Pancreas (tissue), 10 donors: ENCODE data around the gene LIMCH1. TPM values are rescaled to one million over a fixed set of nuclear protein-coding genes. Genes with fewer than 3 reads are reported as not detected.
A peak's percentile ranks its signal among the peaks of the same experiment; 100 is the strongest.

ENCODE experiments used
- ATAC-seq, 4 donors: fragments of 200-7000 bp; cut with Tn5 transposase; one replicate each; pipeline versions ENCODE4 v1.8.0 to v1.9.1; 2020; ENCODE audit warnings: mild to moderate bottlenecking in 4 of 4, moderate library complexity in 4 of 4
- DNase-seq, 6 donors: peaks; one replicate each; pipeline ENCODE4 v3.0.0-alpha.2; 2020
- FAIRE-seq: peaks from 2 replicates; lab custom pipeline; 2012; peaks lifted over from hg19 to GRCh38; lab: Jason Lieb, UNC
- H3K27ac ChIP-seq, 4 donors: fragments of 200-600 bp; sonication (generic); 1 replicate in 3 of 4; 2 replicates in 1 of 4; pipeline versions ENCODE4 v1.5.0 to v1.8.0; 2020
- H3K27me3 ChIP-seq, 4 donors: fragments of 200-600 bp; one replicate each; pipeline ENCODE4 v1.8.0; 2021
- H3K36me3 ChIP-seq, 3 donors: fragments of 200-600 bp; sonication (generic) in 1 of 3; one replicate each; pipeline versions ENCODE4 v1.5.0 to v1.8.0; 2020 to 2021
- H3K4me1 ChIP-seq, 3 donors: fragments of 200-600 bp; one replicate each; pipeline ENCODE4 v1.8.0; 2021
- H3K4me3 ChIP-seq, 4 donors: fragments of 200-600 bp; sonication (generic) in 2 of 4; one replicate each; pipeline versions ENCODE4 v1.5.0 to v1.8.0; 2020 to 2021
- H3K9me3 ChIP-seq, 4 donors: fragments of 200-600 bp; one replicate each; pipeline ENCODE4 v1.8.0; 2021
- CTCF ChIP-seq, 4 donors: fragments of 200-600 bp; sonication (generic) in 3 of 4; IDR thresholded peaks; one replicate each; pipeline versions ENCODE4 v1.5.0 to v1.8.0; 2021; ENCODE audit warnings: antibody characterized with exemption in 4 of 4
- WGBS, 2 donors: extraction: QIAGEN DNeasy Blood & Tissue Kit; methylation state at CpG; one replicate each; pipeline ENCODE4 v1.1.7; 2013; 5-methylcytosine and 5-hydroxymethylcytosine counted together
- intact Hi-C, 3 donors: fragments of 100-400 bp; cut with DNase I; formaldehyde crosslinking; loops; one replicate each; pipeline versions ENCODE4 v1.11.1 to v1.14.2; 2022
- polyA plus RNA-seq, 2 donors: library from polyadenylated mRNA; stranded (reverse); fragments of 200-250 nt; gene quantifications; one replicate each; pipeline ENCODE4 v1.2.3, GENCODE V29; 2013
- total RNA-seq, 6 donors: library from RNA; stranded (reverse); fragmentation: NEBNext Ultra II Directional in 4 of 6; extraction: Animal tissue kit (Norgen Biotek cat#: 25700) in 4 of 6; gene quantifications; one replicate each; pipeline versions ENCODE4 v1.2.1 to v1.2.4, GENCODE V29; 2021 to 2023
- donor health status: healthy with polysubstance abuse.
- donor health status: DM: no; HTN: no; CAD: no; lungs with moderate emphysema.
- donor health status: DM: no; HTN: no; CAD: no.
- donor health status: control.
- donor health status: control.
- donor health status: Bipolar disorder and iron deficiency.
- donor health status: DM: yes; HTN: yes; CAD: no.
- donor health status: DM: no; HTN: no; CAD: no.
- donor health status: DM: no; HTN: no; CAD: no.
- donor health status: DM: yes; HTN: yes; CAD: no.

Gene LIMCH1
- total and polyA plus RNA-seq, 8 donors = 5.5 to 20.7 (median 11.0) TPM

DNA sequence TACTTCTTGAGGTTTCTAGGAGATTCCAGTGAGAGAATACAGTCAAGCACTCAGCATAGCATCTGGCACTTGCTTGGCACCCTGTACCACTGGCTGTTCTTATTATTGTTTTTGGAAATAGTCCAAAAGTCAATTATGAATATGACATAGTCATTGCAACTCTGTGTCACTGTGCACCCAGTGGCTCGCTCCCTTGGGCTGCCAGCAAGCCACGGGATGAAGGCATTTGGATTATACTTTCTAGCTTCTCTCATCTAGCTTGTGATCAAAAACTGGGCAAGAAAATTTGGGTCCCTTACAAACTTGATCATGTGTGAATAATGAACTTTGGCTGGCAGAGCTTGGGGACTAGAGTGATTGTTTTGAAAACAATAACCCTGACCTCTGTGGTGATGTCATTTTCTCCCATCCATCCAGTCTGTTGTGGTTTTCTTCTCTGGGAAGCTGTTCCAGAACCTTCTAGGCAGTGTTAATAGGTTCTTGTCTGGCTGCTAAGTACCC lies 32.7 kb upstream of the LIMCH1 start:
- no peak for DNase-seq
- Histone ChIP-seq H3K9me3 (no peaks in the 10 kb centered on the region), H3K4me3 (no peak overlapping the region), H3K36me3 (no peaks in the 10 kb centered on the region), H3K27ac (peak overlapping the region in 2 of 4 donors; percentile 22 to 34), H3K4me1 (no peaks in the 10 kb centered on the region), H3K27me3 (no peaks in the 10 kb centered on the region)
- no peak for TF ChIP-seq CTCF (IDR thresholded peaks at IDR 0.05)
- no peak for FAIRE-seq
- intact Hi-C loops = no loop called here
- ATAC-seq = peak; percentile 43 to 84 (median 68)
- WGBS, 2 donors = 41 to 46% methylated on average over 2 of the region's 2 CpGs

GRCh38 chr4:41506130-41506529 lies 31.8 kb upstream of the LIMCH1 start:
- DNase-seq (no peak), FAIRE-seq (no peak), ATAC-seq (peak in 3 of 4 donors; percentile 56 to 66 (median 58))
- Histone ChIP-seq H3K27me3 (no peaks in the 10 kb centered on the region), H3K4me1 (no peaks in the 10 kb centered on the region), H3K36me3 (no peaks in the 10 kb centered on the region), H3K27ac (no peak overlapping the region), H3K9me3 (no peaks in the 10 kb centered on the region), H3K4me3 (no peak overlapping the region)
- 39 to 48% methylated on average over 2 of the region's 2 CpGs for WGBS, 2 donors
- intact Hi-C loops = no loop called here
- no peak for TF ChIP-seq CTCF (IDR thresholded peaks at IDR 0.05)

DNA sequence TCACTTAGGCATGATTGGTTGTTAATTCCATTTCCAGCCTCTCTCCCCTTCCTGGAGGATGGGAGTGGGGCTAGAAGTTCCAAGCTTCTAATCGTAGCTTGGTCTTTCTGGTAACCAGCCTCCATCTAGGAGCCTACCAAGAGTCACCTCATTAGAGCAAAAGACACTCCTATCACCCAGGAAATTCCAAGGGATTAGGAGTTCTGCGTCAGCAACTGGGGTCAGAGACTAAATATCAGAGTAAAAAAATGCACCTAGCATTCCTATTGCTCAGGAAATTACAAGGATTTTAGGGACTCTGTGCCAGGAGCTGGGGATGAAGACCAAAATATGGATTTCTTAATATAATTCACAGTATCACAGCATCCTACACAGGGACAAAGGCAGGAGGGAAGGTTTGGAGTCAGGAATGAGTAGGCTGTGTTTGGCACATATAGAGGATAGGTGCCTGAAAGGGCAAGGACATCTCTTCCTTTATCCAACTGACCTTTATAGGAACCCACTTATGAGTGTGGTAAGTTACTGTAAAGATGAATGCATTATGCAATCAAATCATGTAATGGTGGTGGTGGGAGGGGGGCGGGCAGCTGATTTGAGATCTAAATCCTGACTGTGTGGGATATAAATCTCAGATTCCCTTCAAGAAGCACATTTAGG lies 30.5 kb upstream of the LIMCH1 start:
- Histone ChIP-seq H3K4me3 (no peak overlapping the region), H3K4me1 (no peaks in the 10 kb centered on the region), H3K27ac (no peak overlapping the region), H3K27me3 (no peaks in the 10 kb centered on the region), H3K36me3 (no peaks in the 10 kb centered on the region), H3K9me3 (no peaks in the 10 kb centered on the region)
- ATAC-seq (no peak), DNase-seq (no peak), FAIRE-seq (no peak)
- intact Hi-C loops = no loop called here
- no peak for TF ChIP-seq CTCF (IDR thresholded peaks at IDR 0.05)
- 77 to 86% methylated on average over 3 of the region's 3 CpGs for WGBS, 2 donors

DNA sequence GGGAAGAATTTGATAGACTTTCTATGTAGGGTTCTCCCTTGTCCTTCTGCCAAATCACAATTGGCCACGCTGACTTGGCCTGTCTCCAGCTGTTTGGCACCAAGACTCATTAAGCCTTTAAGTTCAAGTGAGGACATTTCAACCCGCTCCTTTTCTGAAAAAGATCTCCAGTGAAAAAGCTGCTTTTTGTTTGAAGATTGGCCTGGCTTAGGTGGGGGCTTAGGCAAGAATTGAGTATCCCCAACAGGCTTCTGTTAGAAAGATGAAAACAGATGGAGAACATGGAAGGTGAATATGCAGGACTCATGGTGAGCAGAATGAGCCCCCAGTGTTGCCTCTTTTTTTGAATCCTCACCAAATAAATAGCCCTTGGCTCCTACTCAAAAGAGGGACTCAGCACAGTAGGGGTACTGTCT lies 28.5 kb upstream of the LIMCH1 start:
- intact Hi-C loops = no loop called here
- no peak for ATAC-seq
- no peaks in the 10 kb centered on the region for H3K27me3 ChIP-seq
- H3K9me3 ChIP-seq = no peaks in the 10 kb centered on the region
- H3K36me3 ChIP-seq = no peaks in the 10 kb centered on the region
- FAIRE-seq = no peak
- no peak for TF ChIP-seq CTCF (IDR thresholded peaks at IDR 0.05)
- DNase-seq = peak in 1 of 6 donors; percentile 39
- H3K4me3 ChIP-seq = no peak overlapping the region
- 30 to 32% methylated on average over 2 of the region's 2 CpGs for WGBS, 2 donors
- H3K4me1 ChIP-seq = no peaks in the 10 kb centered on the region
- H3K27ac ChIP-seq = no peak overlapping the region

- H3K36me3 ChIP-seq = no peaks in the 10 kb centered on the region
- DNase-seq (no peak), ATAC-seq (no peak), FAIRE-seq (no peak)
- H3K4me1 ChIP-seq = no peaks in the 10 kb centered on the region
- H3K27ac ChIP-seq = no peak overlapping the region
- no peaks in the 10 kb centered on the region for H3K9me3 ChIP-seq
- TF ChIP-seq CTCF (IDR thresholded peaks at IDR 0.05) = no peak
- no peaks in the 10 kb centered on the region for H3K27me3 ChIP-seq
- intact Hi-C loops = no loop called here
- H3K4me3 ChIP-seq = no peak overlapping the region
- WGBS, 2 donors = 80 to 85% methylated on average over 1 of the region's 1 CpG
Measured at GRCh38 chr4:41510179-41510578, 27.8 kb upstream of the LIMCH1 start.
